Activated naive CD8-positive, alpha-beta T cell treated with anti-CD3 and anti-CD28 coated beads, Interleukin-2, amount 50 U/mL, for 24 hours (primary cell): ENCODE measurements around the gene PACC1.

Experiments
- ATAC-seq: fragments of 150-1000 bp; cut with Tn5 transposase; one replicate; pipeline ENCODE4 v1.10.0; 2021
- DNase-seq: peaks from one replicate; pipeline ENCODE4 v3.0.0; 2021
- H3K27ac Mint-ChIP-seq: one replicate; pipeline ENCODE4 v1.8.0; 2021; ENCODE audit warnings: mild to moderate bottlenecking, mixed read lengths
- H3K27me3 Mint-ChIP-seq: one replicate; pipeline ENCODE4 v1.8.0; 2021; ENCODE audit warnings: mixed read lengths
- H3K36me3 Mint-ChIP-seq: one replicate; pipeline ENCODE4 v1.8.0; 2021; ENCODE audit warnings: low read depth, mixed read lengths
- H3K4me1 Mint-ChIP-seq: one replicate; pipeline ENCODE4 v1.8.0; 2021; ENCODE audit warnings: mixed read lengths
- H3K4me3 Mint-ChIP-seq: one replicate; pipeline ENCODE4 v1.8.0; 2021; ENCODE audit warnings: mild to moderate bottlenecking, moderate library complexity, mixed read lengths
- H3K9me3 Mint-ChIP-seq: one replicate; pipeline ENCODE4 v1.8.0; 2021; ENCODE audit warnings: mixed read lengths

Gene PACC1

GRCh38 chr1:212430955-212431394, 16.3 kb upstream of the PACC1 start:
- no peak for ATAC-seq
- DNase-seq, result no peak
- H3K9me3 Mint-ChIP-seq, result no peaks in the 10 kb centered on the region
- H3K27me3 Mint-ChIP-seq, result peaks cover 3% of the 10 kb centered on the region
- H3K4me1 Mint-ChIP-seq, result peaks cover 27% of the 10 kb centered on the region
- peaks cover 5% of the 10 kb centered on the region for H3K36me3 Mint-ChIP-seq
- no peak overlapping the region for H3K27ac Mint-ChIP-seq
- no peak overlapping the region for H3K4me3 Mint-ChIP-seq

- Mint-ChIP-seq H3K27me3 (peaks cover 3% of the 10 kb centered on the region), H3K36me3 (peaks cover 3% of the 10 kb centered on the region), H3K4me1 (peaks cover 25% of the 10 kb centered on the region), H3K27ac (no peak overlapping the region), H3K9me3 (no peaks in the 10 kb centered on the region), H3K4me3 (no peak overlapping the region)
- DNase-seq (no peak), ATAC-seq (no peak)
Observed at GRCh38 chr1:212430416-212430815, 15.7 kb upstream of the PACC1 start.

- ATAC-seq, result no peak
- H3K27me3 Mint-ChIP-seq, result peaks cover 6% of the 10 kb centered on the region
Observed at GRCh38 chr1:212428496-212428895, 13.8 kb upstream of the PACC1 start.

GRCh38 chr1:212423879-212424278, 9.2 kb upstream of the PACC1 start:
- H3K9me3 Mint-ChIP-seq, result no peaks in the 10 kb centered on the region
- DNase-seq (no peak), ATAC-seq (no peak)
- H3K4me1 Mint-ChIP-seq, result no peaks in the 10 kb centered on the region
- peaks cover 5% of the 10 kb centered on the region for H3K27me3 Mint-ChIP-seq
- no peak overlapping the region for H3K4me3 Mint-ChIP-seq
- H3K27ac Mint-ChIP-seq, result no peak overlapping the region
- no peaks in the 10 kb centered on the region for H3K36me3 Mint-ChIP-seq

More at GRCh38 chr1:212428496-212428895, 13.8 kb upstream of the PACC1 start:
- Mint-ChIP-seq H3K36me3 (no peaks in the 10 kb centered on the region), H3K27ac (no peak overlapping the region), H3K4me1 (peaks cover 21% of the 10 kb centered on the region), H3K4me3 (no peak overlapping the region), H3K9me3 (no peaks in the 10 kb centered on the region)
- DNase-seq, result no peak

GRCh38 chr1:212421165-212421564, 6.5 kb upstream of the PACC1 start:
- Mint-ChIP-seq H3K4me1 (peaks cover 2% of the 10 kb centered on the region), H3K27ac (no peak overlapping the region), H3K9me3 (no peaks in the 10 kb centered on the region), H3K36me3 (no peaks in the 10 kb centered on the region), H3K27me3 (peaks cover 5% of the 10 kb centered on the region), H3K4me3 (no peak overlapping the region)
- DNase-seq (no peak), ATAC-seq (no peak)

- H3K36me3 Mint-ChIP-seq, result peaks cover 18% of the 10 kb centered on the region
- no peaks in the 10 kb centered on the region for H3K9me3 Mint-ChIP-seq
- H3K4me1 Mint-ChIP-seq, result peaks cover 31% of the 10 kb centered on the region
- H3K27me3 Mint-ChIP-seq, result no peaks in the 10 kb centered on the region
- H3K27ac Mint-ChIP-seq, result peak overlapping the region; percentile 93
- H3K4me3 Mint-ChIP-seq, result peak overlapping the region; percentile 91
- ATAC-seq (no peak), DNase-seq (no peak)
Observed at GRCh38 chr1:212415107-212415841, 588 bp upstream of the PACC1 start.

GRCh38 chr1:212413902-212414327, 771 bp downstream of the PACC1 start:
- H3K4me1 Mint-ChIP-seq, result peaks cover 31% of the 10 kb centered on the region
- H3K4me3 Mint-ChIP-seq, result peak overlapping the region; percentile 91
- no peaks in the 10 kb centered on the region for H3K27me3 Mint-ChIP-seq
- ATAC-seq (peak; percentile 21), DNase-seq (no peak)
- H3K27ac Mint-ChIP-seq, result peak overlapping the region; percentile 78
- no peaks in the 10 kb centered on the region for H3K9me3 Mint-ChIP-seq
- H3K36me3 Mint-ChIP-seq, result peaks cover 27% of the 10 kb centered on the region

- Mint-ChIP-seq H3K4me3 (no peak overlapping the region), H3K27me3 (no peaks in the 10 kb centered on the region), H3K27ac (no peak overlapping the region), H3K9me3 (no peaks in the 10 kb centered on the region), H3K36me3 (peaks cover 36% of the 10 kb centered on the region), H3K4me1 (peaks cover 31% of the 10 kb centered on the region)
- DNase-seq, result no peak
- ATAC-seq, result no peak
Observed at GRCh38 chr1:212412374-212412773, 2.3 kb downstream of the PACC1 start.

GRCh38 chr1:212410231-212410820, 4.4 kb downstream of the PACC1 start:
- Mint-ChIP-seq H3K27me3 (no peaks in the 10 kb centered on the region), H3K36me3 (peaks cover 48% of the 10 kb centered on the region), H3K9me3 (no peaks in the 10 kb centered on the region), H3K4me1 (peaks cover 23% of the 10 kb centered on the region), H3K4me3 (no peak overlapping the region), H3K27ac (no peak overlapping the region)
- ATAC-seq (no peak), DNase-seq (no peak)

GRCh38 chr1:212402666-212403321, 11.9 kb downstream of the PACC1 start:
- Mint-ChIP-seq H3K36me3 (peaks cover 57% of the 10 kb centered on the region), H3K9me3 (no peaks in the 10 kb centered on the region), H3K27me3 (no peaks in the 10 kb centered on the region), H3K4me1 (peaks cover 15% of the 10 kb centered on the region), H3K4me3 (no peak overlapping the region), H3K27ac (no peak overlapping the region)
- no peak for ATAC-seq
- DNase-seq, result no peak

- Mint-ChIP-seq H3K36me3 (peaks cover 58% of the 10 kb centered on the region), H3K4me3 (no peak overlapping the region), H3K4me1 (peaks cover 15% of the 10 kb centered on the region), H3K9me3 (no peaks in the 10 kb centered on the region), H3K27me3 (no peaks in the 10 kb centered on the region), H3K27ac (no peak overlapping the region)
- DNase-seq, result no peak
- no peak for ATAC-seq
Observed at GRCh38 chr1:212401838-212402582, 12.7 kb downstream of the PACC1 start.

- Mint-ChIP-seq H3K4me1 (peaks cover 15% of the 10 kb centered on the region), H3K9me3 (no peaks in the 10 kb centered on the region), H3K4me3 (no peak overlapping the region), H3K27ac (no peak overlapping the region), H3K36me3 (peaks cover 65% of the 10 kb centered on the region), H3K27me3 (no peaks in the 10 kb centered on the region)
- DNase-seq (no peak), ATAC-seq (no peak)
Observed at GRCh38 chr1:212401042-212401441, 13.6 kb downstream of the PACC1 start.

- Mint-ChIP-seq H3K9me3 (peaks cover 3% of the 10 kb centered on the region), H3K4me3 (no peak overlapping the region), H3K36me3 (peaks cover 63% of the 10 kb centered on the region), H3K27me3 (no peaks in the 10 kb centered on the region), H3K4me1 (peaks cover 5% of the 10 kb centered on the region), H3K27ac (no peak overlapping the region)
- no peak for ATAC-seq
- DNase-seq, result no peak
Observed at GRCh38 chr1:212397171-212397570, 17.5 kb downstream of the PACC1 start.

GRCh38 chr1:212396638-212397037, 18.0 kb downstream of the PACC1 start:
- ATAC-seq, result no peak
- H3K36me3 Mint-ChIP-seq, result peaks cover 64% of the 10 kb centered on the region
- no peak overlapping the region for H3K4me3 Mint-ChIP-seq
- H3K27me3 Mint-ChIP-seq, result no peaks in the 10 kb centered on the region
- H3K4me1 Mint-ChIP-seq, result peaks cover 8% of the 10 kb centered on the region
- H3K9me3 Mint-ChIP-seq, result peaks cover 6% of the 10 kb centered on the region
- H3K27ac Mint-ChIP-seq, result no peak overlapping the region
- no peak for DNase-seq
